Measurements from ENCODE around the gene MCU. TPM values are rescaled to one million over a fixed set of nuclear protein-coding genes. Genes with fewer than 3 reads are reported as not detected.

MCU gene
- polyA plus RNA-seq, 1 of the 3 experiments (the other 2 are of a cell fraction): 20.6 TPM

- no peaks in the 10 kb centered on the region for H3K9me3 ChIP-seq
- peak overlapping the region; percentile 72 to 77; a peak in 3 of 4 replicates for H3K27ac ChIP-seq (ENCODE audit: low read depth in 2 of 2, low read length in 1 of 2)
- peak overlapping the region; percentile 67 for H3K4me2 ChIP-seq
- H2AFZ ChIP-seq (ENCODE audit: low read depth): no peak overlapping the region
- H3K9ac ChIP-seq: peak overlapping the region; percentile 36; the same call in 1 of the 2 replicates
- H3K9me2 ChIP-seq: no peaks in the 10 kb centered on the region
- WGBS (ENCODE audit: low lambda C conversion rate): 35% methylated on average over 2 of the region's 2 CpGs
- H3K36me3 ChIP-seq (replicated peaks in 1 of 2; ENCODE audit: control insufficient read depth in 1 of 2, insufficient read depth in 2 of 2, low read length in 1 of 2): no peaks in the 10 kb centered on the region
- peaks cover 25% of the 10 kb centered on the region for H3F3A ChIP-seq (replicated peaks; ENCODE audit: insufficient read depth)
- H3K79me2 ChIP-seq (ENCODE audit: insufficient read depth): peaks cover 11% of the 10 kb centered on the region
- H3K27me3 ChIP-seq (ENCODE audit: insufficient read depth): no peaks in the 10 kb centered on the region
- POLR2A ChIA-PET: no interaction called here
- DNase-seq: no peak
- no peaks in the 10 kb centered on the region for H4K20me1 ChIP-seq (ENCODE audit: insufficient read depth)
- H3K4me1 ChIP-seq (ENCODE audit: control insufficient read depth in 1 of 2, insufficient read depth in 2 of 2, low read depth in 1 of 2, low read length in 1 of 2): peaks cover 6 to 9% of the 10 kb centered on the region in 2 experiments; a peak in 3 of 4 replicates
- TF ChIP-seq GABPA (IDR thresholded peaks at IDR 0.05; ENCODE audit: low read depth) (no peak), MXI1 (IDR thresholded peaks at IDR 0.05; ENCODE audit: low read depth, low read length) (no peak), RCOR1 (IDR thresholded peaks at IDR 0.05; ENCODE audit: low read length) (no peak), PBX3 (IDR thresholded peaks at IDR 0.05) (peak; percentile 38; the same call in 1 of the 2 replicates), POLR2AphosphoS5 (IDR thresholded peaks at IDR 0.05; ENCODE audit: low read depth, low read length) (peak; percentile 4; the same call in 1 of the 2 replicates), JUND (IDR thresholded peaks at IDR 0.05) (peak; percentile 36), EP300 (IDR thresholded peaks at IDR 0.05; ENCODE audit: borderline replicate concordance in 1 of 2, low read depth in 1 of 2, low read length in 1 of 2) (no peak)
- CTCF ChIA-PET: interaction anchor here (2.2 kb wide), 1 partner anchor 10 kb away, joined by 5 read pairs; no protein-coding TSS in a partner anchor
- peak overlapping the region in 1 of 2 experiments; percentile 2; a peak in 3 of 4 replicates for H3K4me3 ChIP-seq (ENCODE audit: low read depth in 2 of 2, low read length in 1 of 2)
These were observed 110.4 kb downstream of the MCU start for GRCh38 chr10:72802332-72802731.

GRCh38 chr10:72802763-72803505 is 111.0 kb downstream of the MCU start:
- CTCF ChIA-PET: interaction anchor here (2.2 kb wide), 1 partner anchor 11 kb away, joined by 5 read pairs; no protein-coding TSS in a partner anchor
- no peak for TF ChIP-seq CHD2 (IDR thresholded peaks at IDR 0.05; ENCODE audit: low read length, partially characterized antibody)
- TF ChIP-seq ZBTB33 (IDR thresholded peaks at IDR 0.05; ENCODE audit: borderline replicate concordance, low read depth): no peak
- TF ChIP-seq POLR2AphosphoS5 (IDR thresholded peaks at IDR 0.05; ENCODE audit: low read depth, low read length): 0 out of 2 replicates have a peak, but pooled peaks have one; percentile 14
- no peak for TF ChIP-seq YY1 (IDR thresholded peaks at IDR 0.05; ENCODE audit: low read depth)
- peak; percentile 70; the same call in 1 of the 2 replicates for TF ChIP-seq FOSL2 (IDR thresholded peaks at IDR 0.05; ENCODE audit: borderline replicate concordance, low read depth)
- TF ChIP-seq IRF3 (IDR thresholded peaks at IDR 0.05; ENCODE audit: low read depth, low read length): no peak
- no peak for TF ChIP-seq REST (IDR thresholded peaks at IDR 0.05; ENCODE audit: low read depth, low read length)
- no peak for TF ChIP-seq TAF1 (IDR thresholded peaks at IDR 0.05; ENCODE audit: borderline replicate concordance, low read depth, low read length)
- TF ChIP-seq TCF12 (IDR thresholded peaks at IDR 0.05): peak; percentile 44; the same call in 1 of the 2 replicates
- TF ChIP-seq PBX3 (IDR thresholded peaks at IDR 0.05): peak; percentile 64
- no peak for TF ChIP-seq FOXJ3 (CRISPR knock-in tag; IDR thresholded peaks at IDR 0.05)

More at GRCh38 chr10:72802763-72803505, 111.0 kb downstream of the MCU start:
- peak overlapping the region; percentile 2 to 10; a peak in 3 of 4 replicates for H3K4me3 ChIP-seq (ENCODE audit: low read depth in 2 of 2, low read length in 1 of 2)
- H3K27me3 ChIP-seq (ENCODE audit: insufficient read depth): no peaks in the 10 kb centered on the region
- H3K27ac ChIP-seq (ENCODE audit: low read depth in 2 of 2, low read length in 1 of 2): peak overlapping the region; percentile 72 to 77; a peak in 3 of 4 replicates
- H3K36me3 ChIP-seq (replicated peaks in 1 of 2; ENCODE audit: control insufficient read depth in 1 of 2, insufficient read depth in 2 of 2, low read length in 1 of 2): no peaks in the 10 kb centered on the region
- H3K4me1 ChIP-seq (ENCODE audit: control insufficient read depth in 1 of 2, insufficient read depth in 2 of 2, low read depth in 1 of 2, low read length in 1 of 2): peaks cover 6 to 9% of the 10 kb centered on the region in 2 experiments; a peak in 3 of 4 replicates
- peaks cover 25% of the 10 kb centered on the region for H3F3A ChIP-seq (replicated peaks; ENCODE audit: insufficient read depth)
- no peak for DNase-seq
- H3K9me2 ChIP-seq: no peaks in the 10 kb centered on the region
- POLR2A ChIA-PET: no interaction called here
- H3K79me2 ChIP-seq (ENCODE audit: insufficient read depth): peaks cover 11% of the 10 kb centered on the region
- H2AFZ ChIP-seq (ENCODE audit: low read depth): peak overlapping the region; percentile 19; the same call in 1 of the 2 replicates
- no peaks in the 10 kb centered on the region for H4K20me1 ChIP-seq (ENCODE audit: insufficient read depth)
- no peaks in the 10 kb centered on the region for H3K9me3 ChIP-seq
- peak overlapping the region; percentile 36; the same call in 1 of the 2 replicates for H3K9ac ChIP-seq
- WGBS (ENCODE audit: low lambda C conversion rate): 8% methylated on average over 4 of the region's 4 CpGs
- peak overlapping the region; percentile 67 for H3K4me2 ChIP-seq

All from SK-N-SH (cell line).